PC-3 (cell line): ENCODE measurements around the gene BIVM.

Experiments
- EZH2 ChIP-seq: fragments of 300-600 bp; sonication (generic); IDR thresholded peaks from one replicate; pipeline ENCODE4 v1.6.1; 2017; ENCODE audit warnings: antibody characterized with exemption, mild to moderate bottlenecking, low read length; ENCODE audit not compliant: unreplicated experiment
- EZH2phosphoT487 ChIP-seq: fragments of 300-600 bp; sonication (generic); IDR thresholded peaks from 2 replicates; pipeline ENCODE4 v1.6.1; 2018; ENCODE audit warnings: mild to moderate bottlenecking, antibody characterized with exemption, low read length, borderline replicate concordance
- TF ChIP-seq, protein P1 (sequence below): fragments of 300-600 bp; sonication (generic); conservative IDR thresholded peaks from 2 replicates; pipeline ENCODE4 v1.5.1; 2017; ENCODE audit warnings: antibody characterized with exemption, low read depth, mild to moderate bottlenecking, low read length

DNA sequence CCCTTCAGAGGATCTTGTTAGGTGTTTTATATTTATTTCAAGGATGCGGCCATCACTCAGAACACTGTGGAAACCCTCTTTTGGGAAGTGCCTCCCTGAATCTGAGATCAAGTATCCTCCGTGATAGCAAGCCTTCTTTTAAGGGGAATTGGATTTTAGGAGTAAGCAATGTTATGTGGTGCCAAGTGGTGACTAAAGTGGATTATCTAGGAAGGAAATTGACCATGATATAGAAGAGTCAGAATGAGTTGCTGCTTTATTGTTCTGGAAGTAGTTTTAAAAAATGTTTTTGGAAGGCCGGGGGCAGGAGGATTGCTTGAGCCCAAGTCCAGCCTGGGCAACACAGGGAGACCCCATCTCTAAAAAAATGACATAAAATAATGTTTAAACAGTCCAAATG, 53.6 kb downstream of the BIVM start:
- TF ChIP-seq, protein P1, sequence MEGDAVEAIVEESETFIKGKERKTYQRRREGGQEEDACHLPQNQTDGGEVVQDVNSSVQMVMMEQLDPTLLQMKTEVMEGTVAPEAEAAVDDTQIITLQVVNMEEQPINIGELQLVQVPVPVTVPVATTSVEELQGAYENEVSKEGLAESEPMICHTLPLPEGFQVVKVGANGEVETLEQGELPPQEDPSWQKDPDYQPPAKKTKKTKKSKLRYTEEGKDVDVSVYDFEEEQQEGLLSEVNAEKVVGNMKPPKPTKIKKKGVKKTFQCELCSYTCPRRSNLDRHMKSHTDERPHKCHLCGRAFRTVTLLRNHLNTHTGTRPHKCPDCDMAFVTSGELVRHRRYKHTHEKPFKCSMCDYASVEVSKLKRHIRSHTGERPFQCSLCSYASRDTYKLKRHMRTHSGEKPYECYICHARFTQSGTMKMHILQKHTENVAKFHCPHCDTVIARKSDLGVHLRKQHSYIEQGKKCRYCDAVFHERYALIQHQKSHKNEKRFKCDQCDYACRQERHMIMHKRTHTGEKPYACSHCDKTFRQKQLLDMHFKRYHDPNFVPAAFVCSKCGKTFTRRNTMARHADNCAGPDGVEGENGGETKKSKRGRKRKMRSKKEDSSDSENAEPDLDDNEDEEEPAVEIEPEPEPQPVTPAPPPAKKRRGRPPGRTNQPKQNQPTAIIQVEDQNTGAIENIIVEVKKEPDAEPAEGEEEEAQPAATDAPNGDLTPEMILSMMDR = no peak
- TF ChIP-seq EZH2 (no peak), EZH2phosphoT487 (no peak)
